Measurements from ENCODE around the gene PPP1R14B.
A peak's percentile ranks its signal among the peaks of the same experiment; 100 is the strongest.
"Not testable (repeated sequence)": the region's sequence is repeated elsewhere in the genome, so short reads cannot be mapped to it uniquely, and the experiment has no call there.

Gene PPP1R14B

GRCh38 chr11:64260147-64260708, 13.5 kb upstream of the PPP1R14B start:
- DNase-seq, result no peak

DNA sequence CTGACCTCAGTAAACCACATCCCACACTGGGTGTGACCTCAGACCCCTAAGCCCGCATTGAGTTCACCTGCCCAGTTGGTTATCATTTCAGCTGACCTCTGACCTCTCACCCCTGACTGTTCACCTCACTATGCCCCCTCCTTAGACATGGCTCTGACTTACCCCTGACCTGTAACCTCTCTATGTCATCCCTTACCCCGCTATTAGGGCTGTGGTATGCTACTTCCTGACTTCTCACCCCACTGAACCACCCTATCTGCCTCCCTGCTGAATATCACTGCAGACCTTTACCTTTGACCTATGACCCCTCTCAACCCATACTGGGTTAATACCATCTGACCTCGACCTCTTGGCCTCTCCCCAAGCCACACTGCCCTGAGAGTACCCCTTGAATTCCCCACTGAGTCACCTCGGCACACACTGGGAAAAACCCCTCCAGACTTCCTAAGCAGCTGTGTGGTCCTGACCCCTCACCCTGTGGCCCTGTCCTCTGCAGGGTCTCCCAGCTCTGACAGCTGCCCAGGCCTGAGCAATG, 12.9 kb upstream of the PPP1R14B start:
- DNase-seq, result no peak

DNA sequence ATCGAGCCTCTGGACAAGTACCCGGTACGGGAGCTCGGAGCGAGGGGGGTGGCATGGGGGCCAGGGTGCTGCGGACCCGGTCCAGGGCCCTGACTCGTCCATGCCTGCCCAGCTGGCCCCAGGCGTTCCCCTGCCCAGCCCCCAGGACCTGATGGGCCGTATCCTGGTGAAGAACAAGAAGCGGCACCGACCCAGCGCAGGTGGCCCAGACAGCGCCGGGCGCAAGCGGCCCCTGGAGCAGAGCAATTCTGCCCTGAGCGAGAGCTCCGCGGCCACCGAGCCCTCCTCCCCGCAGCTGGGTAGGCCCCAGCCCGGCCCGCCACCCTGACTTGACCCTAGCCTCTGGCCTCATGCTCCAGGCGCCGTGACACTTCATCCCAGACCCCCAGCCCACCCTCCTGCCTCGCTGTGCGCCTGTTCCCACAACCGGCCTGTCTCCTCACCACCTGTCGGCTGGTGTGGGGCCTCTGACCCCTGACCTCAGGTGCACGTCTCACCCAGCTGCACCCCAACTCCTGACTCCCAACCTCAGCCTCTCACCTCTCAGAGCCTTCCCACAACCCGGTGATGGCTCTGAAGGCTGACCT, 12.3 kb upstream of the PPP1R14B start:
- DNase-seq, result no peak

GRCh38 chr11:64258356-64258755, 11.6 kb upstream of the PPP1R14B start:
- DNase-seq, result no peak

GRCh38 chr11:64256300-64256699, 9.6 kb upstream of the PPP1R14B start:
- DNase-seq, result no peak

- DNase-seq, result no peak
Observed at GRCh38 chr11:64255135-64256128, 8.7 kb upstream of the PPP1R14B start.

GRCh38 chr11:64254326-64254725, 7.6 kb upstream of the PPP1R14B start:
- no peak for DNase-seq

GRCh38 chr11:64253481-64253880, 6.7 kb upstream of the PPP1R14B start:
- no peak for DNase-seq

- no peak for DNase-seq
Observed at GRCh38 chr11:64253043-64253442, 6.3 kb upstream of the PPP1R14B start.

DNA sequence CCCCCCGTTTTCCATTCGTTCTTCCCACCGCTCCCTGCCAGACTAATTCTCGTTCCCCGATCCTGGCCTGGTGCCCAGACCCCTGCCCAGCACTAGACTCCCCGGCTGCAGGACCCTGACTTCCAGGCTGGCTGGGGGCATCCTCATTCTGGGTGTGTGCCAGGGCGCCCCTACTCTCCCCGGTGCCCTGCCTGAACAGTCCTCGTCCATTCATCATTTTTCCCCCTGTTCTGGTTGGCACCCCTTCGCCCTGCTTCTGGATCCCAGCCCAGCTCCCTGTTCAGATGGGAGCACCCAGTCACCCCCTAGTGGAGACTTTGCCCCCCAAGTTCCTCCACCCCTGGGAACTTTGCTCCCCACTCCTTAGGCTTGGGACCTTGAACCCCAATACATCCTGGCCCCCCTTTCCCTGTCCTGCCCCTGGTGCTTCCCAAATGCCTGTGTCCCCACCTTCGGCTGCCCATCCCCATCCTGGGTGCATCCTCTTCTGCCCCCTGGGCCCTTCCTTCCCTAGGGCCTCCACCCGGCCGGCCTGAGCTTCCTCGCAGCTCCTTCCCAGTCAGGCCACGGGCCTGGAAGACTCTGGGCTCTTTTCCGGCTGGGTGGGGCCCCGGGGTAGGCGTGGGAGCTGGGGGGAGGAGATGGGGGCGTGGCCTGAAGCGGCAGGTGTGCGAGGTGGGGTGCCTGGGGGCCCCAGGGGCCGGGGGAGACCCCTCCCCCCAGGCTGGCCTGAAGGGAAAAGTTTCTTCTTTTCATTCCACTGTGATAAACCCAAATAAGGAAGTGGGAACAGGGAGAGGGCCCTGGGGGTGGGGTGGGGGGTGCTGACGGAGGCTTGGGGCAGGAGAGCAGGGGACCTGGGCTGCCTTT, 5.5 kb upstream of the PPP1R14B start:
- DNase-seq, result peak; percentile 32

GRCh38 chr11:64251753-64252002, 4.9 kb upstream of the PPP1R14B start:
- DNase-seq, result no peak

DNA sequence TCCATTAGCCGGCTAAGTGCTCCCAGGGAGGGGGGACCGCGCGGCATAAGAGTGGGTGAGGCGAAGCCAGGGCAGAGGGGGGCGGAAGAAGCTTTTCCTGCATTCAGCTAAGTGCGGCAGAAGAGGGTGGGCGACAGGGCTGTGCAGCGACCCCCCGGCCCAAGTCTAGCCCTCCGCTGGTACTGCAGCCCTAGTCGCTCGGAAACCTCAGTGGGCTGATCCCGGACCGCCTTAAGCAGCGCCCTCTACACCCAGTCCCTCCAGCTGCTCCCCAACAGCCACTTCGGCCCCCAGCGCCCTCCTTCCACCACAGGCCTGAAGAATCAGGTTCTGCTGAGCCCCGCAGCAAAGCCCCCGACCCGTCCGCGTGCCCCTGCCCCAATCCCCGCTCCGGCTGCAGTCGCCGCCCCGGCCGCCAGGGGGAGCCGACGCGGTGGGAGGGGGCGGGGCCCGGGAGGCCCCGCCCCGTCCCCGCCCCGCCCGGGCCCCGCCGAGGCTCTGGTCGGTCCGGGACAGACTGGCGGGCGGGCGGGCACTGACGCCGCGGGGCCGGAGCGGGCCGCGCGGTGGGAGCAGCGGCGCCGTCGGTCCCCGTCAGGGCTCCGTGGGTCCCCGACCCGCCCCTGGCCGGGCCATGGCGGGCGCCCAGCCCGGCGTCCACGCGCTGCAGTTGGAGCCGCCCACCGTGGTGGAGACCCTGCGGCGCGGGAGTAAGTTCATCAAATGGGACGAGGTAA, 4.4 kb upstream of the PPP1R14B start, which contains the start of gene PLCB3:
PLCB3 (plus strand) TSS at position 515 of the 737 bp plus-strand sequence; CDS start at position 635, 120 bp downstream.
- peak; percentile 52 for DNase-seq

- no peak for DNase-seq
Observed at GRCh38 chr11:64250415-64251015, 3.8 kb upstream of the PPP1R14B start.

GRCh38 chr11:64249563-64250414, 3.0 kb upstream of the PPP1R14B start:
- DNase-seq, result no peak

DNA sequence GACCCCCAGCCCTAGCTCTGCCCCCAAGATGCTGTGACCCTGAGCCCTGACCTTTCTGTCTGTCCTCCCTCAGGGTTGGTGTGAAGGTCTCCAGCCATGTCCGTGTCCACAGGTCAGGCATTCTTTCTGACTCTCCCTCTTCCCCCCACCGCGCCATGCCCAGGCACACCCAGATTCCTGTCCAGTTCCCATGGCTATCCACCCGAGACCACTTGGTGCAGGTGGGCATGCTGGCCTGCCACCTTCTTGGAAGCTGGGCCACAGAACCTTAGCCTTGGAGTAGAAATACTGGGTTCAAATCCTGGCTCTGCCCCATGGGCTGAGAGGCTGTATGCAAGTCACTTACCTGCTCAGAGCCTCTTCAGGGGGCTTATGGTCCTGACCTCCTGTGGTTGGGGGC, 2.3 kb upstream of the PPP1R14B start:
- no peak for DNase-seq

- no peak for DNase-seq
Observed at GRCh38 chr11:64248578-64248977, 1.8 kb upstream of the PPP1R14B start.

- DNase-seq, result no peak
Observed at GRCh38 chr11:64247729-64248531, 1.2 kb upstream of the PPP1R14B start.

GRCh38 chr11:64246621-64246870, 197 bp downstream of the PPP1R14B start:
- not testable (repeated sequence) for DNase-seq

- DNase-seq, result peak; percentile 87
Observed at GRCh38 chr11:64245797-64246620, 734 bp downstream of the PPP1R14B start.
